K562 (cell line): ENCODE data around the gene ELF3. TPM values are rescaled to one million over a fixed set of nuclear protein-coding genes. Genes with fewer than 3 reads are reported as not detected.
A peak's percentile ranks its signal among the peaks of the same experiment; 100 is the strongest.

ENCODE experiments used
- ATAC-seq: fragments of 200-7000 bp; cut with Tn5 transposase; 3 replicates; pipeline ENCODE4 v1.9.1; 2020; ENCODE audit warnings: moderate library complexity
- BruUV-seq: library from RNA; stranded (reverse); fragments of 400-500 nt; replicated peaks from 2 replicates; lab custom pipeline; 2021; lab: Mats Ljungman, UMichigan
- CTCF ChIA-PET: fragments of 300-600 bp; formaldehyde crosslinking; extraction: SDS; loops from one replicate; lab custom pipeline; 2021; ENCODE audit warnings: low intra/inter-chr PET ratio; lab: Yijun Ruan, JAX
- POLR2A ChIA-PET: fragments of 300-600, 350-650 bp; sonication (Branson Sonifier 250); formaldehyde crosslinking; extraction: SDS; loops from one replicate; lab custom pipeline; 2021; ENCODE audit warnings: antibody characterized with exemption, inconsistent platforms; lab: Yijun Ruan, JAX
- DNase-seq, 4 experiments: peaks; one replicate each; pipeline versions ENCODE4 v3.0.0 to v3.0.0-alpha.2; 2011 to 2018; ENCODE audit warnings: low spot score in 3 of 4, mixed read lengths in 3 of 4; ENCODE audit errors: extremely low read depth in 1 of 4
- FAIRE-seq: peaks from 2 replicates; lab custom pipeline; 2011; peaks lifted over from hg19 to GRCh38; lab: Jason Lieb, UNC
- H2AFZ ChIP-seq: 2 replicates; pipeline ENCODE4 v1.6.0; 2011; ENCODE audit warnings: low read depth, low read length, control low read depth, inconsistent platforms
- H3K27ac ChIP-seq: fragments of 200-600 bp; 3 replicates; pipeline ENCODE4 v1.8.0; 2011; ENCODE audit warnings: low read depth, mild to moderate bottlenecking, control low read depth, inconsistent platforms, low read length, moderate library complexity, mixed read lengths; ENCODE audit errors: extremely low read depth
- H3K27me3 ChIP-seq, 2 experiments: fragments of 300-600 bp in 1 of 2; 2 replicates in 1 of 2; 3 replicates in 1 of 2; pipeline versions ENCODE4 v1.6.0 to v1.8.0; 2011; ENCODE audit warnings: inconsistent platforms in 2 of 2, low read length in 2 of 2, mild to moderate bottlenecking in 1 of 2, mixed read lengths in 1 of 2, moderate library complexity in 1 of 2; ENCODE audit not compliant: control insufficient read depth in 2 of 2, insufficient read depth in 2 of 2
- H3K36me3 ChIP-seq: fragments of 300-600 bp; 3 replicates; pipeline ENCODE4 v1.8.0; 2011; ENCODE audit warnings: mild to moderate bottlenecking, low read length, inconsistent platforms; ENCODE audit not compliant: control insufficient read depth, insufficient read depth
- H3K4me1 ChIP-seq, 2 experiments: fragments of 200-600 bp in 1 of 2; replicated peaks in 1 of 2; 2 replicates in 1 of 2; 3 replicates in 1 of 2; pipeline versions ENCODE4 v1.5.1 to v1.8.0; 2011; ENCODE audit warnings: inconsistent platforms in 2 of 2, low read length in 2 of 2, mild to moderate bottlenecking in 1 of 2, mixed read lengths in 1 of 2, moderate library complexity in 1 of 2; ENCODE audit not compliant: control insufficient read depth in 2 of 2, insufficient read depth in 2 of 2
- H3K4me2 ChIP-seq: 2 replicates; pipeline ENCODE4 v1.6.1; 2011; ENCODE audit warnings: low read length, control low read depth, inconsistent platforms, mixed read lengths; ENCODE audit not compliant: insufficient read depth
- H3K4me3 ChIP-seq: fragments of 200-600 bp; sonication (generic), shearing (Covaris generic); 2 replicates; pipeline ENCODE4 v1.5.1; 2016; ENCODE audit warnings: control low read depth, inconsistent platforms
- H3K79me2 ChIP-seq: fragments of 200-600 bp; 3 replicates; pipeline ENCODE4 v1.8.0; 2011; ENCODE audit warnings: low read length, inconsistent platforms; ENCODE audit not compliant: control insufficient read depth, insufficient read depth
- H3K9ac ChIP-seq, 2 experiments: 2 replicates each; pipeline versions ENCODE4 v1.6.0 to v1.6.1; 2011; ENCODE audit warnings: low read depth in 2 of 2, low read length in 2 of 2, control low read depth in 1 of 2, inconsistent platforms in 1 of 2, mild to moderate bottlenecking in 1 of 2, mixed read lengths in 1 of 2; ENCODE audit not compliant: insufficient read depth in 1 of 2
- H3K9me1 ChIP-seq: one replicate; pipeline ENCODE4 v1.6.0; 2011; ENCODE audit warnings: inconsistent platforms, mild to moderate bottlenecking, low read length, moderate library complexity; ENCODE audit not compliant: control insufficient read depth, insufficient read depth
- H3K9me3 ChIP-seq: replicated peaks from 2 replicates; pipeline ENCODE4 v1.5.1; 2011; ENCODE audit warnings: low read depth, low read length, inconsistent platforms; ENCODE audit not compliant: control insufficient read depth, insufficient read depth
- H4K20me1 ChIP-seq: replicated peaks from 2 replicates; pipeline ENCODE4 v1.6.1; 2011; ENCODE audit warnings: low read length, inconsistent platforms, mixed read lengths; ENCODE audit not compliant: control insufficient read depth, insufficient read depth
- CGGBP1 ChIP-seq: fragments of 250-450 bp; sonication (Bioruptor Pico); IDR thresholded peaks from 2 replicates; pipeline ENCODE4 v1.9.0; 2021; ENCODE audit warnings: mild to moderate bottlenecking
- E2F4 ChIP-seq: sonication (generic); formaldehyde crosslinking; IDR thresholded peaks from 2 replicates; pipeline ENCODE4 v1.8.0; 2022; ENCODE audit warnings: mild to moderate bottlenecking, low read depth, missing genetic modification reagents
- FOXM1 ChIP-seq, 2 experiments: fragments of 450-650 bp in 1 of 2; sonication (generic) in 1 of 2; formaldehyde crosslinking in 1 of 2; IDR thresholded peaks; 2 replicates each; pipeline versions ENCODE4 v1.6.1 to v1.9.0; 2017 to 2022; ENCODE audit warnings: low read depth in 2 of 2, mild to moderate bottlenecking in 2 of 2, missing genetic modification reagents in 1 of 2, moderate library complexity in 1 of 2
- FOXO4 ChIP-seq: fragments of 450-650 bp; formaldehyde crosslinking; IDR thresholded peaks from 2 replicates; pipeline ENCODE4 v1.4.0; 2020; ENCODE audit warnings: mild to moderate bottlenecking, moderate library complexity
- KAT2B ChIP-seq: IDR thresholded peaks from one replicate; pipeline ENCODE4 v1.6.1; 2012; ENCODE audit warnings: low read depth, mild to moderate bottlenecking, control low read depth, inconsistent platforms, low read length, moderate library complexity
- NFYB ChIP-seq: IDR thresholded peaks from 2 replicates; pipeline ENCODE4 v1.6.1; 2011; ENCODE audit warnings: mild to moderate bottlenecking, moderate library complexity; ENCODE audit not compliant: insufficient read length; ENCODE audit errors: extremely low read depth
- SMARCE1 ChIP-seq: fragments of 450-650 bp; IDR thresholded peaks from 2 replicates; pipeline ENCODE4 v1.7.1; 2016; ENCODE audit warnings: mild to moderate bottlenecking
- SNIP1 ChIP-seq: fragments of 450-650 bp; IDR thresholded peaks from 2 replicates; pipeline ENCODE4 v1.7.1; 2017; ENCODE audit warnings: low read depth, mild to moderate bottlenecking
- TAF15 ChIP-seq: fragments of 200-400 bp; formaldehyde crosslinking; IDR thresholded peaks from 2 replicates; pipeline ENCODE4 v1.6.1; 2017; ENCODE audit warnings: mild to moderate bottlenecking, low read depth, low read length, moderate library complexity
- TOE1 ChIP-seq, 2 experiments: fragments of 450-650 bp in 1 of 2; sonication (generic) in 1 of 2; formaldehyde crosslinking in 1 of 2; IDR thresholded peaks; 2 replicates each; pipeline versions ENCODE4 v1.7.1 to v1.8.0; 2016 to 2022; ENCODE audit warnings: borderline replicate concordance in 2 of 2, mild to moderate bottlenecking in 2 of 2, antibody characterized with exemption in 1 of 2, inconsistent platforms in 1 of 2, low read depth in 1 of 2, missing genetic modification reagents in 1 of 2, moderate library complexity in 1 of 2
- ZNF395 ChIP-seq: fragments of 200-800 bp; sonication (Bioruptor generic); IDR thresholded peaks from 2 replicates; pipeline ENCODE4 v1.6.1; 2017; ENCODE audit warnings: missing genetic modification characterization, missing compliant biosample characterization
- ZNF75A ChIP-seq: fragments of 450-650 bp; formaldehyde crosslinking; IDR thresholded peaks from 2 replicates; pipeline ENCODE4 v1.4.0; 2020; ENCODE audit warnings: mild to moderate bottlenecking
- ZNF764 ChIP-seq: fragments of 250-450 bp; sonication (Bioruptor Pico); IDR thresholded peaks from 2 replicates; pipeline ENCODE4 v1.4.0; 2020; ENCODE audit warnings: low read depth, mild to moderate bottlenecking, moderate library complexity
- ZNF780A ChIP-seq: fragments of 250-450 bp; sonication (Bioruptor Pico); IDR thresholded peaks from 2 replicates; pipeline ENCODE4 v1.5.0; 2021; ENCODE audit warnings: mild to moderate bottlenecking
- WGBS: fragments of 100-300 bp; shearing (Covaris generic); methylation state at CpG from one replicate; pipeline ENCODE4 v1.1.6; 2016; ENCODE audit warnings: low coverage, mixed read lengths; ENCODE audit not compliant: insufficient coverage; ENCODE audit errors: missing lambda C conversion rate; 5-methylcytosine and 5-hydroxymethylcytosine counted together
- in situ Hi-C: fragments of 300-500 bp; cut with MboI; formaldehyde crosslinking; loops from 4 replicates; pipeline ENCODE4 v1.15.0; 2018; ENCODE audit warnings: inconsistent platforms, mixed read lengths
- intact Hi-C: fragments of 100-400 bp; cut with micrococcal nuclease; formaldehyde crosslinking; loops from 2 replicates; pipeline ENCODE4 v1.14.2; 2022
- polyA plus RNA-seq, 8 experiments: library from polyadenylated mRNA; depleted of rRNA in 4 of 8; stranded (reverse) in 5 of 8; unstranded in 3 of 8; fragments of >200 nt; fragmentation: Nextera tagmentation in 2 of 8; fragmentation: Illumina TruSeq in 1 of 8; extraction: Ambion mirVana in 2 of 8; extraction: Trizol in 1 of 8; gene quantifications; 2 replicates each; pipeline versions ENCODE4 v1.2.1 to v1.2.3, GENCODE V29; 2011 to 2014; ENCODE audit warnings: inconsistent platforms in 1 of 8, missing spikeins in 1 of 8
- total RNA-seq, 7 experiments: library from RNA; depleted of rRNA in 6 of 7; stranded (reverse); fragments of >200 nt in 6 of 7; fragmentation: Illumina TruSeq in 2 of 7; extraction: Trizol in 2 of 7; gene quantifications; 2 replicates each; pipeline versions ENCODE4 v1.2.1 to v1.2.3, GENCODE V29; 2011 to 2021; ENCODE audit warnings: low replicate concordance in 1 of 7

ELF3 gene
- total and polyA plus RNA-seq, 9 of the 15 experiments (the other 6 are each of a cell fraction or from before 2014, with no cell fraction given), result 0.03 to 1.2 (median 0.07) TPM; not detected in 4

- H3K36me3 ChIP-seq, result peaks cover 25% of the 10 kb centered on the region; the same call in 2 of the 3 replicates
- ChIA-PET CTCF (interaction anchor here (0.6 to 1.8 kb wide), 3 partner anchors 86 to 134 kb away, joined by 3 to 6 read pairs (median 4); no protein-coding TSS in a partner anchor), POLR2A (interaction anchor here (0.6 to 3.7 kb wide), 13 partner anchors 9 to 156 kb away, joined by 3 to 15 read pairs (median 5); partner anchors contain the start of gene TIMM17A)
- under 1% methylated on average over 41 of the region's 80 CpGs for WGBS
- H3K9me1 ChIP-seq, result no peaks in the 10 kb centered on the region
- H3K9me3 ChIP-seq, result no peaks in the 10 kb centered on the region
- FAIRE-seq (peak; percentile 84), ATAC-seq (peak; percentile 92), DNase-seq (peak; percentile 82 to 89 (median 84))
- H3K4me3 ChIP-seq, result peak within 1 kb of the TSS; percentile 99
- peak within 1 kb of the TSS; percentile 91 to 99 for H3K9ac ChIP-seq
- peaks cover 44% of the 10 kb centered on the region for H3K79me2 ChIP-seq
- no peaks in the 10 kb centered on the region for H3K27me3 ChIP-seq
- H3K4me1 ChIP-seq, result peaks cover 9 to 19% of the 10 kb centered on the region in 2 experiments; a peak in 4 of 5 replicates
- H3K27ac ChIP-seq, result peak within 1 kb of the TSS; percentile 91
- H4K20me1 ChIP-seq, result peaks cover 10% of the 10 kb centered on the region; the same call in 1 of the 2 replicates
- intact Hi-C loops (no loop called here), in situ Hi-C loops (no loop called here)
- H2AFZ ChIP-seq, result peak within 1 kb of the TSS; percentile 91
- peak within 1 kb of the TSS; percentile 98 for H3K4me2 ChIP-seq
- BruUV-seq, result no TSS peak
- TF ChIP-seq SNIP1 (no peak), ZNF764 (CRISPR knock-in tag) (no peak), TAF15 (no peak), ZNF75A (0 out of 2 replicates have a peak, but pooled peaks have one; percentile 8), TOE1 (IDR thresholded peaks at IDR 0.05; ENCODE audit: borderline replicate concordance) (0 out of 2 replicates have a peak, but pooled peaks have one; percentile 63), TOE1 (CRISPR knock-in tag; IDR thresholded peaks at IDR 0.05; ENCODE audit: borderline replicate concordance, low read depth) (0 out of 2 replicates have a peak, but pooled peaks have one; percentile 34), ZNF395 (CRISPR knock-in tag) (peak; percentile 74; the same call in 1 of the 2 replicates), SMARCE1 (peak; percentile 76), CGGBP1 (CRISPR knock-in tag) (no peak), FOXM1 (IDR thresholded peaks at IDR 0.05; ENCODE audit: low read depth) (no peak; the same call in 1 of the 2 replicates), FOXM1 (CRISPR knock-in tag; IDR thresholded peaks at IDR 0.05; ENCODE audit: low read depth) (no peak), E2F4 (peak; percentile 74; the same call in 1 of the 2 replicates), NFYB (no peak), FOXO4 (CRISPR knock-in tag) (no peak), ZNF780A (CRISPR knock-in tag) (no peak), KAT2B (no peak)
These were observed 27.6 kb upstream of the ELF3 start, which contains the start of gene RNPEP for GRCh38 chr1:201982623-201983379. RNPEP (plus strand) TSS chr1:201982648; CDS start chr1:201982667, 19 bp downstream.
